DOHH2 (cell line): ENCODE results near the gene IGFBP2.

Source experiments
- H3F3A ChIP-seq: fragments of 200-600 bp; sonication (generic), shearing (Covaris generic); 2 replicates; pipeline ENCODE4 v1.6.0; 2016; ENCODE audit warnings: antibody characterized with exemption, mild to moderate bottlenecking; ENCODE audit not compliant: control insufficient read depth, insufficient read depth
- H3K27ac ChIP-seq: fragments of 200-600 bp; sonication (generic); 2 replicates; pipeline ENCODE4 v1.5.1; 2014; ENCODE audit warnings: low read depth, mild to moderate bottlenecking, low read length, moderate library complexity
- H3K27me3 ChIP-seq: fragments of 200-600 bp; sonication (generic); 2 replicates; pipeline ENCODE4 v1.6.1; 2014; ENCODE audit warnings: mild to moderate bottlenecking, low read length, mixed read lengths; ENCODE audit not compliant: control insufficient read depth
- H3K36me3 ChIP-seq: fragments of 200-600 bp; sonication (generic); 2 replicates; pipeline ENCODE4 v1.6.1; 2014; ENCODE audit warnings: mild to moderate bottlenecking, low read length, moderate library complexity, mixed read lengths; ENCODE audit not compliant: control insufficient read depth
- H3K4me1 ChIP-seq: fragments of 200-600 bp; sonication (generic); 2 replicates; pipeline ENCODE4 v1.6.1; 2014; ENCODE audit warnings: mild to moderate bottlenecking, low read length, mixed read lengths; ENCODE audit not compliant: control insufficient read depth
- H3K4me2 ChIP-seq: fragments of 200-600 bp; sonication (generic); 2 replicates; pipeline ENCODE4 v1.6.0; 2014; ENCODE audit warnings: mild to moderate bottlenecking, low read length, moderate library complexity
- H3K4me3 ChIP-seq: fragments of 200-600 bp; sonication (generic); 2 replicates; pipeline ENCODE4 v1.5.1; 2014; ENCODE audit warnings: mild to moderate bottlenecking, low read length, mixed read lengths
- H3K79me2 ChIP-seq: fragments of 200-600 bp; sonication (generic); 2 replicates; pipeline ENCODE4 v1.6.1; 2014; ENCODE audit warnings: mild to moderate bottlenecking, low read length, mixed read lengths; ENCODE audit not compliant: control insufficient read depth
- H3K9me2 ChIP-seq: fragments of 200-600 bp; sonication (generic); replicated peaks from 2 replicates; pipeline ENCODE4 v1.6.1; 2014; ENCODE audit warnings: mild to moderate bottlenecking, low read length, mixed read lengths; ENCODE audit not compliant: control insufficient read depth
- H3K9me3 ChIP-seq: fragments of 200-600 bp; sonication (generic); 2 replicates; pipeline ENCODE4 v1.6.1; 2014; ENCODE audit warnings: antibody characterized with exemption, low read length, mixed read lengths; ENCODE audit not compliant: control insufficient read depth, insufficient read depth
- H4K20me1 ChIP-seq: fragments of 200-600 bp; sonication (generic); 2 replicates; pipeline ENCODE4 v1.6.0; 2014; ENCODE audit warnings: low read depth, mild to moderate bottlenecking, antibody characterized with exemption, low read length, moderate library complexity; ENCODE audit not compliant: control insufficient read depth, insufficient read depth
- CTCF ChIP-seq: fragments of 200-600 bp; sonication (generic); IDR thresholded peaks from one replicate; pipeline ENCODE4 v1.5.1; 2014; ENCODE audit warnings: antibody characterized with exemption, mild to moderate bottlenecking, low read depth, low read length; ENCODE audit not compliant: poor library complexity, severe bottlenecking
- EZH2phosphoT487 ChIP-seq: fragments of 200-600 bp; sonication (generic); IDR thresholded peaks from 2 replicates; pipeline ENCODE4 v1.6.1; 2017; ENCODE audit warnings: borderline replicate concordance, mild to moderate bottlenecking, antibody characterized with exemption, low read length, moderate library complexity, mixed read lengths

IGFBP2 gene

GRCh38 chr2:216621292-216621691 is 11.9 kb upstream of the IGFBP2 start:
- Histone ChIP-seq H4K20me1 (no peaks in the 10 kb centered on the region), H3K27me3 (no peaks in the 10 kb centered on the region), H3K4me1 (peaks cover 78% of the 10 kb centered on the region), H3K79me2 (no peaks in the 10 kb centered on the region), H3K27ac (0 out of 2 replicates have a peak overlapping the region, but pooled peaks have one; percentile 11), H3F3A (peaks cover 4% of the 10 kb centered on the region), H3K36me3 (no peaks in the 10 kb centered on the region), H3K4me2 (no peak overlapping the region), H3K9me3 (no peaks in the 10 kb centered on the region), H3K4me3 (no peak overlapping the region), H3K9me2 (no peaks in the 10 kb centered on the region)
- TF ChIP-seq EZH2phosphoT487 = no peak
- no peak for TF ChIP-seq CTCF

- no peaks in the 10 kb centered on the region for H3K79me2 ChIP-seq
- peaks cover 66% of the 10 kb centered on the region for H3K4me1 ChIP-seq
- TF ChIP-seq CTCF (no peak), EZH2phosphoT487 (no peak)
- peaks cover 4% of the 10 kb centered on the region for H3F3A ChIP-seq
- H3K36me3 ChIP-seq = no peaks in the 10 kb centered on the region
- no peaks in the 10 kb centered on the region for H3K9me3 ChIP-seq
- peak overlapping the region; percentile 47 for H3K4me3 ChIP-seq
- H4K20me1 ChIP-seq = no peaks in the 10 kb centered on the region
- no peaks in the 10 kb centered on the region for H3K9me2 ChIP-seq
- H3K27me3 ChIP-seq = no peaks in the 10 kb centered on the region; the same call in 1 of the 2 replicates
- H3K4me2 ChIP-seq = peak overlapping the region; percentile 55
- peak overlapping the region; percentile 16; the same call in 1 of the 2 replicates for H3K27ac ChIP-seq
These were observed 10.7 kb upstream of the IGFBP2 start for GRCh38 chr2:216622526-216622925.

GRCh38 chr2:216624251-216624650 is 9.0 kb upstream of the IGFBP2 start:
- no peaks in the 10 kb centered on the region for H3K9me3 ChIP-seq
- H3K9me2 ChIP-seq = no peaks in the 10 kb centered on the region
- H3K36me3 ChIP-seq = no peaks in the 10 kb centered on the region
- H3K4me1 ChIP-seq = peaks cover 53% of the 10 kb centered on the region
- 0 out of 2 replicates have a peak overlapping the region, but pooled peaks have one; percentile 2 for H3K4me2 ChIP-seq
- H3F3A ChIP-seq = no peaks in the 10 kb centered on the region
- no peaks in the 10 kb centered on the region for H3K79me2 ChIP-seq
- no peak overlapping the region for H3K4me3 ChIP-seq
- peaks cover 4% of the 10 kb centered on the region for H3K27me3 ChIP-seq
- no peaks in the 10 kb centered on the region for H4K20me1 ChIP-seq
- H3K27ac ChIP-seq = no peak overlapping the region
- TF ChIP-seq EZH2phosphoT487 = no peak
- no peak for TF ChIP-seq CTCF
